Right hindlimb (tissue), 1 donor: ENCODE results near the gene RHOB.
A peak's percentile ranks its signal among the peaks of the same experiment; 100 is the strongest.

ENCODE experiments used
- DNase-seq: peaks from one replicate; pipeline ENCODE4 v3.0.0-alpha.2; 2018

Gene RHOB

DNA sequence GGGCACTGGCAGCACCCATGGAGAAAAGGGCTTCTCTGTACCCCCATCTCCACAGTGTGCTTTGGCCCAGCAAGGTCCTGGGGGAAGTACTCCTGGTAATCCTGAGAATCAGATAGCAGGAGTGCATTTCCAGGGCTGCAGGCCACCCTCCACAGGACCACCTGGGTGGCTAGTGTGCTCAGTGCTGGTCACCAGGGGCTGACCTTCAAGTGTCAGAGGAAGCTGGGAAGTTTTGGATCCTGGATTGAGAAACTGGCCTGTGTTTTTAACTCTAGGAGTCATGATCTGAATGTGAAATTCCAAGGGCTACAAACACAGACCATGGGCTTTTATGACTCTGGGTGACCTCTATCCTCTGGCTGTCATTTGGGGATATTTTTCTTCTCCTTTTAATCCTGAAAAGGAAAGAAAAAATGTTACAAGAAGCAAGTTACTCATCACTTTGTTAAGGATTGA is 9.3 kb downstream of the RHOB start:
- no peak for DNase-seq

DNA sequence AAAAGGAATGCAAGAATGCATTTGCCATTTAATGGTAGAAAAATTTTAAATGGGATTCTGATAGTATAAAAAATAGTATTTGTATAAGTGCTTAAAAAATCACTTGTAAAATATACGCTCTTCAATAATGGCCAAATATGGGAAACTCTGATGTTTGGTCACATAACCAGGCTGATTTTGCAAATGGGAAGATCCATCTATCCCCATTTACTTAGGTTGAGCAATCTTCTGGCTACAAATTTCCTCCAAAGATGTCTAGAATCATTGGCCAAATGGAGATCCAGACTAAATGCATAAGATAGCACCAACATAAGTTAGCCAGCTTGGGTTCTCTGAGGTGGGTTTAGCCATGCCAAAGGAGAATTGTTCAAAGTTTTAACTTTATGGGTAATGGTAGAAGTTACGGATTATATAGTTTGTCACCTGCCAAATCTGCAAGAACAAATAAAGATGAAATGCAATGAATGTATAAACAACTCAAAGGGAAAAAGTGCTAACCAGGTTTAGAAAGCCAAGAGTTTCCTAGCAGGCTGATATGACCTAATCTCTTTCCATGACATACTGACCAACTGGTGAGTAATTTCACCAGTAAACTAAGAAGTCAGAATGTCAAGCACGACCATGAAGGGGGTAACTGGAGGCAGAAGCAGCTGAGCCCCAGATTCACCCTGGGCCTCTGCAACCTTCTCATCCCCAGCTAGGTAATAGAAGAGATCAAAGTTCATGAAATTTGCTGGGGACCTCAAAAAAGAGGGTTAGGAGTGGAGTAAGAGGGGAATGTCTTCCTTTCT is 10.0 kb downstream of the RHOB start:
- DNase-seq, result peak; percentile 3

DNA sequence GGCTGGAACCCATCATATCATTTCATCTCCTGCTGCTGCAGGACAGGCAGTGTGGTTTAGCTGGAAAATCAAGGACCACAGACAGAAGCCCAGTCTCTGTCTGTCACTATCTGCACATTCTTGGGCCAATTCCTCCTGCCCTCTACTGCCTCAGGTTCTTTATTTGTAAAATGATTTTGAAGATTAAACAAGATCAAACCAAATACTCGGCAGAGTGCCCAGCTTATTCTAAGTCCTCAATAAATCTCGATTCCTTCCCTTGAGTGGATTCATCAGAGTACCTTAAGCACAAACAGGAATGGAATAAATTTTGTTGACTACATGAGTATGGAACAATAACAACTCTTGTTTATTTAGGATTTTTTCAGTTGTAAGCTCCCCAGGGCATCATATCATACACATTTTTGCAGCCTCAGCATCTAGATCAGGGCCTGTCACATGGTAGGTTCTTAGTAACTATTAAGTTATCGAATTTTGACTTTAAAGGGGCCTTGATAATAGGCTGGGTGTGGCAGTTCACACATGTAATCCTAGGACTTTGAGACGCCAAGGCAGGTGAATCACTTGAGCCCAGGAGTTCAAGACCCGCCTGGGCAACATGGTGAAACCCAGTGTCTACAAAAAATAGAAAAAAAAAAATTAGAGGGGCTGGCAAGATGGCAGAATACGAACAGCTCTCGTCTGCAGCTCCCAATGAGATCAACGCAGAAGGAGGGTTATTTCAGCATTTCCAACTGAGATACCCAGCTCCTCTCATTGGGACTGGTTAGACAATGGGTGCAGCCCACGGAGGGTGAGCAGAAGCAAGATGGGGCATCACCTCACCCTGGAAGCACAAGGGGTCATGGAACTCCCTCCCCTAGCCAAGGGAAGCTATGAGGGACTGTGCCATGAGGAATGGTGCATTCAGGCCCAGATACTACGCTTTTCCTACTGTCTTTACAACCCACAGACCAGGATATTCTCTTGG is 11.1 kb downstream of the RHOB start:
- peak; percentile 2 for DNase-seq

DNA sequence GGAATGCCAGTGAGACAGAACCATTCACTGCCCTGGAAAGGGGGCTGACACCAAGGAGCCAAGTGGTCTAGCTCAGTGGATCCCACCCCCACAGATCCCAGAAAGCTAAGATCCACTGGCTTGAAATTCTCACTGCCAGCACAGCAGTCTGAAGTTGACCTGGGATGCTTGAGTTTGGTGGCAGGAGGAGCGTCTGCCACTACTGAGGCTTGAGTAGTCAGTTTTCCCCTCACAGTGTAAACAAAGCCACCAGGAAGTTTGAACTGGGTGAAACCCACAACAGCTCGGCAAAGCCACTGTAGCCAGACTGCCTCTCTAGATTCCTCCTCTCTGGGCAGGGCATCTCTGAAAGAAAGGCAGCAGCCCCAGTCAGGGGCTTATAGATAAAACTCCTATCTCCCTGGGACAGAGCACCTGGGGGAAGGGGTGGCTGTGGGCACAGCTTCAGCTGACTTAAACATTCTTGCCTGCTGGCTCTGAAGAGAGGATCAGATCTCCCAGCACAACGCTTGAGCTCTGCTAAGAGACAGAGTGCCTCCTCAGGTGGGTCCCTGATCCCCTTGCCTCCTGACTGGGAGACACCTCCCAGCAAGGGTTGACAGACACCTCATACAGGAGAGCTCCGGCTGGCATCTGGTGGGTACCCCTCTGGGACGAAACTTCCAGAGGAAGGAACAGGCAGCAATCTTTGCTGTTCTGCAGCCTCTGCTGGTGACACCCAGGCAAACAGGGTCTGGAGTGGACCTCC is 12.0 kb downstream of the RHOB start:
- peak; percentile 1 for DNase-seq

DNA sequence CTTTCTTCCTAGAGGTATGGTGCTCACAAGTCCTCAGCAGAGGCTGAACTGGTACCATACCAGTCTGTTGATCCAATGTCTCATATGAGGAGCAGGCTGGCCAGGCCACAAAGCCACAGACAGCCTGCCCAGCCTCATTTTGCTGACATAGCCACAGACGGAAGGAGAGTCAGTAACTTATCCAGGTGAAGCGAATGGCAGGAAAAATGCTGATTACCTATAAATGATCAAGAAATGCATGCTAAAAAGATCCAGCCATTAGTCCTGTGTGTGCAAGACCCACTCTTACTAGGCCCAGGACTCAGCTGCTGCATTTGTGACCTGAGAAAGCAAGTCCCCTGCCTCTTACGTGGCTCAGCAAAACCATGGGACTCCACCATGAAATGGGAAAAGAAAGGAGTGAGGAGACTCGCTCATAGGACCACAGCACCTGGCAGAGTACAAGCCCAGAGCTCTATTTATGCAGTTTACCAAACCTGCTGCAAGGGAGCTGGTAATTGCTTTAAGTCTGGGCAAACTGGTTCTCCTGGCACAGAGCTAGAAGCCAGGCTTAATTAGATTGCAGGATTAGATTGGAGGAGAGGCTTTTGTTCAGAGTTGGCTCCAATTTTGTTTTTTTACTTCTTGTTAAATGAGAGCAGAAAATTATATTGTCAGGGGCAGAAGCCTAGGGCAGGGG is 19.0 kb downstream of the RHOB start:
- DNase-seq, result peak; percentile 10

DNA sequence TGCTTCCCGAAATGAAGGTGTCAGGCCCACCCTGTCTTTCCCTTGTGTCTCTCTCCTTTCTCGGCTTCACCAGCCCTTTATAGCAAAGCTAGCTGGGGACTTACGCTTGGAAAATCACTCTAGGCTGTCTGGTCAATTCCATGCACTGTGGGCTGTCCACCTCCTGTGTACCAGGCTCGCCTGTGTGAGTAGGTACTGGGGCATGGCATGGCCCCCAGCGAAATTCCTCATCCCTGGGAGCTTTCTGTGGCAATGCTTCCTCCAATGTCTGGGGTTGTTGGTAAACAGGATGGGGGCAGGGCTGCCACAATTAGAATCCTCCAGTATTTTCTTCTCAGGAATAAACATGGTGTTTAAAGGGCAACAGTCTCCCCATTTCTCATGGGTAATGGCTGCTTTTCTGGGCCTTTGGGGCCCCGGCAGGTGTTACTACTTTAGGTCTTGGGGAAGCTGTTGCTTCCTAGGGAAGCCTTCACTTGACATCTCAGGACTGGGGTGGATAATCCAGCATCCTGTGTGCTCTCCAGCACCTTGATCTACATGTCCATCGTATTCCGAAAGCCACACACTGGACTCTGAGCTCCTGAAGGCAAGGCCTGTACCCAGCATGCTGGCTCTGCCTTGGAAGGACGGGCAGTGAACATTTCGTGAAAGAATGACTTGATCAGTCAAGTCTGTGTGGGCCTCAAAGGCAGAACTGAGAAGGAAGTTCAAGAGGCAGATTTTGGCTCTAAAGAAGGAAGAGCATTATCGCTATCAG is 21.1 kb downstream of the RHOB start:
- peak; percentile 6 for DNase-seq

DNA sequence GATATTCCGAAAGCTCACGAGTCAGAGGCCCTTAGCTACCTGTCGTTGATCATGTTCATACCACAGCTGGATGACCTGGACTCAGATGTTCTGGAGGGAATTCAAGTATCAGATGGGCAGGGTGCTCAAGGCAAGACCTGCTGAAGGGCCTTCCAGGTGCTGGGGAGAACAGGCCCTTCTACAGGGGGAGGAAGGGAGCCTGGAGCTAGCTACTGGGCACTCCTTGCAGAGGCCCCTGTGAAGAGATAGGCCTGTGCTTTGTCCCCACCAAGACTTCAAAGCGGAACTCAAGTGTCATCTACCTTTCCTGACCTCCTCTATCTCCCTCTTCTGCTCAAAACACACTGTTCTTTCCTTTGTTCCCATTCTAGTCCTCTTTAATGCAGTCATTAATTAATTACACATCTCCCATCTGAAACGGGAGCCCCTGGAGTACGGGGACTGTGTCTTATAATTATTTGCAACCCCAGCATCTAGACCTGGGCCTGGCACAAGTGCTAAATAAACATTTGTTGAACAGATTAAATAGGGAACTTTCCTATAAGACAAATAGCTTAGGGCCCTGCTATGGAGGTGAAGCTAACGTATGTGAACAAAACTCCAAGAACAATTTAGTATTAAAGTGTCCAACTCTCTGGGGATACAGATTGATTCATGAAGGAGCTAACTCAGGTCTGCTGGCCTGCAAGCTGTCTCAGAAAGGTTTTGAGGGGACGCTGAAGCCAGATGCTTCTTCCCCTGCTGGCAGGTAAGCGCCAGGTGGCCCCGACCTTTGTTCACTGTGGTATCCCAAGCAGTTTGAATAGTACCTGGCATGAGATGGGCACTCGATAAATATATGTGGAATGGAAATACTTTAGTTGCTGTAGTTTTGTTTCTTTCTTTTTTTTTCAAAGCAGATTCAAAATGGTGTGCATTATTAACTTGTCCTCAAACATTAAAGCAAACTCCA is 22.0 kb downstream of the RHOB start:
- DNase-seq, result peak; percentile 5

DNA sequence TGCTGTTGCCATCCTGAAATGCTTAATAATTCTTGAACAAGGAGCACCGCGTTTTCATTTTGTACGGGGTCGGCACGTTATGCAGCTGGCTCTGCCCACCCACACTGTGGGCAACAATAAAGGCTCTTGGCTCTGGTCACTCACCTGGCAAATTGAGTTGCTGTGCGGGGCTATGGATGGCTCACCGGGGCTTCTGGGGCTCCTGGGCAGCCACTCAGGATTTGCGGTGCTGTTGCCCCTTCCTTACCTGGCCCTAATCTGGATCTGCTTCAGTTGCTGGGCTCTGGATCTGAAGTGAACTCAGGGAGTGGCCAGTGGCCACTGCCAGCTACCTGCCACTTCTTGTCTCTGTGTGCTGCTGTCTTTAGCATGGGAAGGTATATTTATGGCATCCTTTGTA is 22.7 kb downstream of the RHOB start:
- peak; percentile 7 for DNase-seq

DNA sequence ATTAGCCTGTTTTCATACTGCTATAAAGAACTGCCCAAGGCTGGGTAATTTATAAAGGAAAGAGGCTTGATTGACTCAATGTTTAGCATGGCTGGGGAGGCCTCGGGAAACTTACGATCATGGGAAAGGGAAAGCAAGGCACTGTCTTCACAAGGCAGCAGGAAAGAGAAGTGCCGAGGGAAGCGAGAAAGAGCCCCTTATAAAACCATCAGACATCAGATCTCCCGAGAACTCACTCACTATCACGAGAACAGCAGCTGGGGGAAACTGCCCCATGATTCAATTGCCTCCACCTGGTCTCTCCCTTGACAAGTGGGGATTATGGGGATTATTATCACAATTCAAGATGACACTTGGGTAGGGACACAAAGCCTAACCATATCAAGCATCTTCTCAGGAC is 23.3 kb downstream of the RHOB start:
- peak; percentile 1 for DNase-seq

DNA sequence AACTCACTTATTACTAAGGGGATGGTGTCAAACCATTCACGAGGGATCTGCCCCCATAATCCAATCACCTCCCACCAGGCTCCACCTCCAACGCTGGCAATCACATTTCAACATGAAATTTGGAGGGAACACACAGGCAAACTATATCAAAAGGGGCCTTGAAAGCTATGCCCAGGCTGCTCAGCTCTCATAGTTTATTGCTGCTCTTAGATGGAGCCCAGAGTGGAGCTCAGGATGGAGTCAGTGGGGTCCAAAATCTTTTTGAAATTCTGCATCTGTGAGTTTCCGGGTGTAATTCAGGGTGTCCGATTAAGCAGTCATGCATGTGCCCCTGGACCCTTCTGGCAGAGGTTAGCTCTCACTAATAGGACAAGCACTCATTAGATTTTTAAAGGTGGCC is 24.3 kb downstream of the RHOB start:
- peak; percentile 4 for DNase-seq

DNA sequence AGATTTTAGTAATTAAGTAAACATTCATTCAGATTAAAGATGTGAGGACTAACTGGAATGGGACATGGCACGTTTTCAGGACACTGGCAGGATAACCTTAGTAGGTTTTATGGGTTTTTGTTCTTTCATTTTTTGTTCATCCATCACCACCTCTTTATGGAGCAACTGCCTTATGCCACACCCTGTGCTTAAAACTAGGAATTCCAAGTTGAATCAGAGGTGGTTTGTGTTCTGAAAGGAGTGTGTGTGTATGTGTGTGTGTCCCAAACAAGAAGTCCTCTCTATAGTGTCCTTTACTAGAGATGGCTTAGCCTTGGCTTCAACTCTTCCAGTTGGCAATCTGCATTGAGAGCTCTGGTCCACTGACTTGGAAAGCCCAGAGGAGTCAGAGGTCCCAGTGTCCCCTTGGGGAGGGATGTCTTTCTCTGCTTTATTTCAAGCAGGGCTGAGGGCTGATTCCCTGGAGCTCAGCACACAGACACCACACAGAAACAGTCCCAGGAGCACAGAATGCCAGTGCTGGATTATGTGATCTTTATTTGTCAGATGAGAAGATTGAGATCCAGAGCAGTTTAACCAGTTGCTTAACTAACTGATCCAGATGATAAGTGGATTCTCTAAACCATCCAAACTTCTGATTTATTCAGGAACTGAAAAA is 25.2 kb downstream of the RHOB start:
- DNase-seq, result peak; percentile 1

DNA sequence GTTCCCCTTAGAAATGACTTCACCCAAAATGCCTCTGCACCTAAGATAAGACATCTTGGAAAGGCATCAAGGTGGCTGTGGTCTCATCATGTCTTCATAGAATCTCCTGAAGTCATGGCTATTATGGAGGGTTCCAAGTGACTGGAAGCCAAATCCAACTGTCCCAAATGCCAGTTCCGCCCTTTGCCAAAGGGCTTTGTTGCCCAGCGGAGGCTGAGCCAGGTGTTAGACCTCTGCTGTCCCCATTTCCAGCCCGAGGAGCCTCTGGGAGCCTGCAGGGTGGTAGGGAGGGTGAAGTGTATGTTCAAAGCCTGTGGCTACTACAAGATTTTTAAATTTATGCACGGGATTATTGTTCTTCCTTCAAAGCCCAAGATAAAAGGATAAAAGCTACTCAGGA is 25.7 kb downstream of the RHOB start:
- no peak for DNase-seq

DNA sequence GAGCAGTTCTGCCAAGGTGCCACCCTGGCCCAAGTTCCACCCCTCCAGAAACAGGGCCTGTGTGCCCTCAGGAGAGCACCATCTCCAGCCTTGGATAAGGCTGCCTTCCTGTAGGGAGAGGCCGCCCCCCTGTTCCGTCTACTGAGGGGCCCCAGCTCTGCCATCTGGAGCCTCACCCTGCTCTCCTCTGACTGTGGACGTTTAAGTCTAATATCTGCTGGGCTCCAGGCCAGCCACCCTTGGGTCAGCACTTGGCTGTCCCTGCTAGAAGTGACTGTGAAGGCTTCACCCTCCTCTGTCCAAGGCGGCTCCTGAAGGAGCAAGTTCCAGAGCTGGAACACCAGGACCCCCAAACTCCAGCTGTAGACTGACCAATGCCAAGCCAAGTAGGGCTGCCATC is 26.3 kb downstream of the RHOB start:
- DNase-seq, result peak; percentile 7

DNA sequence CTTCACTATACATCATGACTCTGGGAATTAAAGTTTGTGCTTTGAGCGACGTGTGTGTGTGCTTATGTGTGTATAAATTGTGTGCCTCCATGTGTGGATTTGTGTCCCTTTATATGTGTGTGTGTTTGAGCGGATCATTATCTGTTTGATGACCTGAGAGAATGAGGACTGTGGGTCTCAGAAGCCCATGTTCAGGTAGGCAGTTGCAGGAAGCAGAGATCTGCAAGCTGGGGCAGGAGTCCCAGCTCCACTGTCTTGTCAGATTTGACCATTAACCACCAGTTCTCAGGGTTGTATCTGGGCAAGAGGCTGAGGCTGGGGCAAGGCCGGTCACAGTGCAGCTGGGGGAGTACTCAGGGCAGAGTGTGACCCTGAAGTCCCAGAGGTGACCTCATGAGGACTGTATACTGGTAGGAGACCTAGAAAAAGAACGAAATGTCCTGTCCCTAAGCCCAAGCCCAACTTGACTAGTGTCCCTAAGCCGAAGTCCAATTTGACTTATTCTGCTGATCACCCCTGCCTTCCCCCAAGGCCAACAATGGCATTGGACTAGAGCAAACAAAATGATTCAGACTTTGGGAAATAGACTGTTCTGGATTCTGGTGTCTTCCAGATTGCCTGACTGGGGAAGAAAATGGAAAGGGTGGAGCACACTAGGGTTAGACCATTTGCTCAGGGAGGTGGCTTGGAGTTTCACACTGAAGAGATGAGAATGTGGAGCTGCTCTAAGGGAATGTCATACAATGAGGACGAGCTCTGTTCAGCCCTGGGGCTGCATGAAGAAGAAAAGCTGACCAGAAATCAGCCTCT is 28.1 kb downstream of the RHOB start:
- peak; percentile 17 for DNase-seq

DNA sequence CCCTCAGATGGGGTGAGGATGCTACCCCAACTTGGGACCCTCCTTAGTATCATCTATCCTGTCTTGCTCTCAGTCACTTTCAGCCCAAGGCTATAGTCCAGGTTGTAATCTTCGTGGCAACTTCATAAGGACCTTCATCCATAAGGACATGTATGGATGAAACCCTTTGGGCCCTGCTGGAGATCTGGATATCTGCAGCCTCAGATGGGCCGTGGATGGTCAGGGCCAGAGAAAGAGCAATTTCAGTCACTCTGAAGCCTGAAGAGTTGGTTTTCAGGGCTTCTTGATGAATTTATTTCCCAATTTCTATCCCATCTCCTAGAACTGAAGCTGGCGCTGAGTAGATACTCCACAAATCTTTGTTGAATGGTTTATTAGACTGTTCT is 28.7 kb downstream of the RHOB start:
- DNase-seq, result no peak

DNA sequence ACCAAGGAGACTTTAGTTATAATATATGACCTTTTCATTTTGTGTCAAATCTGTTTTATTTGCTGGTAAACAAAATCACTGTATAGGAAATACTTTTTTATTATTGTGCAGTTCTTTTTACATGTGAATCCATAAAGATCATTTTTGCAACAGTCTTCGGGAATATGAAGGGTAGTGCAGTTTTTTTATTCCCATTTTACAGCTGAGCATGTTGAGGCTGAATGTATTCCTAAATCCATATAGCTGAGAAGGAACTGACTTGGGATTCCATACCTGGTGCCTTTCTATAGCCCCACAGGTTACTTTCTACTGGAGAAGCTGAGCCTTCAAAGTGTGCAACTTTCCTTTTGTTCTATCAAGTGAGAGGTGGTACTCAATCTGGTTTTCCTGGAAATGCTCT is 29.6 kb downstream of the RHOB start:
- DNase-seq, result no peak

DNA sequence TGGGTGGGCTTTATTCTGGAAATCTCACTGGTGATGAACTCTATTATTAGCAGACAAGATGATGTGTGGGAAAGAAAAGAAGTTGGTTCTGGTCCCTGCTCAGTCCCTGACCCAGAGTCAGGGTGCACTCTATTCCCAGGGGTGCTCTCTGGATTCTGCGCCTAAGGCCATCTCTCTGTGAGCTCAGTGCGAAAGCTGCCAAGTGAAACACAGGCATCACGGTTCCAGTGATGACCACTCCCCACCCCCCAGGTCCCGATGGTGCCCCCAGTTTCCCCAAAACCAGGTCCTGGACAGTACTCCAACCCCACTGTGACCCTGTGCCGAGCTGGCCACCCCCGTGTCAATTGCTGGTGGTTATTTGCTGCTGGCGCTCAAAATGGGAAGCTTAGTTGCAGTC is 30.1 kb downstream of the RHOB start:
- DNase-seq, result peak; percentile 11

DNA sequence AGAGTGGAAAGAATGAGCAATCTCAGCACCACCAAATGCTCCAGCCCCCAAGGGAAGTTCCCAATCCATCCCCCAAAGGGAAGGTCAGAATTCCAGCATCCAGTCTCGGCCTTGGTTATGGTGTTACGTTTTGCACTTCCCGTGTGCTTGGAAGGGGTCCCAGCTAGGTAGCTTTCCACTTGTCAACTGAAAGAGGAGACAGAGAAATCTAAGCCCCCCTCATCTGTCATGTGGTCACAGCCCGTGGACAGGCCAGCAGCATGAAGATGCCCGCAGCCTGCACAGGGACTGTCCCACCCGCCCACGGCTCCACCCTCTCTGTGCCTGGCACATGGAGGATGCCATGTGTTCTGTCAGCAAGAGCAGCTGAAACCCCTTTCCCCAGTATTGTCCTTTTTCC is 32.1 kb downstream of the RHOB start:
- no peak for DNase-seq

DNA sequence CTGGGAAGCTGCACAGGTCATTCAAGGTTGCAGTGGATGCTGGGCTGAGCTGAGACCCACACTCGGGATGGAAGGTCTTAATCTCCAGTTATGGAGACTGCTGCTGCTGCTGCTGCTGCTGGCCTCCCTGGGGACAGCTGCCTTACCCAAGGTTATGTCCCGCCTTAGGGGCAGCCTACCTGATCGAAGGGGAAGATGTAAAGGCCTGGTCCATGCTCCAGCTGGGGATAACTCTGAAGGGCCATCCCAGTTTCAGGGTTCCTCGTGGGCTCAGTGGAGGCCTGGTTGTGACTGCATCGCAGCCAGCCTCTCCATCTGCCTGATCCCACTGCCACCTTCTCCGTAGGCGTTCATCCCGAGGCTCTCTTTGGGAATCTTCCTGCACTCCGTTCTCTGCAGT is 33.0 kb downstream of the RHOB start:
- no peak for DNase-seq
